Heart right ventricle (tissue), 16 donors: Measurements from ENCODE around the gene EFCAB14. TPM values are rescaled to one million over a fixed set of nuclear protein-coding genes. Genes with fewer than 3 reads are reported as not detected.
A peak's percentile ranks its signal among the peaks of the same experiment; 100 is the strongest.
"Not testable (repeated sequence)": the region's sequence is repeated elsewhere in the genome, so short reads cannot be mapped to it uniquely, and the experiment has no call there.

ENCODE experiments used
- ATAC-seq, 8 donors: fragments of 200-7000 bp; cut with Tn5 transposase; one replicate each; pipeline ENCODE4 v1.9.1; 2020; ENCODE audit warnings: mild to moderate bottlenecking in 8 of 8, moderate library complexity in 8 of 8, moderate number of reproducible peaks in 1 of 8
- DNase-seq, 2 donors: peaks; one replicate each; pipeline ENCODE4 v3.0.0-alpha.2; 2020
- H3K27ac ChIP-seq, 10 donors: fragments of 200-600 bp; sonication (generic) in 2 of 10; one replicate each; pipeline versions ENCODE4 v1.5.0 to v1.8.0; 2020 to 2022; ENCODE audit warnings: mild to moderate bottlenecking in 3 of 10
- H3K27me3 ChIP-seq, 7 donors: fragments of 200-600 bp; one replicate each; pipeline ENCODE4 v1.8.0; 2021 to 2022; ENCODE audit warnings: mild to moderate bottlenecking in 2 of 7
- H3K36me3 ChIP-seq, 9 donors: fragments of 200-600 bp; sonication (generic) in 1 of 9; one replicate each; pipeline versions ENCODE4 v1.5.0 to v1.8.0; 2020 to 2022; ENCODE audit warnings: mild to moderate bottlenecking in 2 of 9
- H3K4me1 ChIP-seq, 9 donors: fragments of 200-600 bp; sonication (generic) in 1 of 9; one replicate each; pipeline versions ENCODE4 v1.5.0 to v1.8.0; 2020 to 2022; ENCODE audit warnings: mild to moderate bottlenecking in 4 of 9
- H3K4me3 ChIP-seq, 10 donors: fragments of 200-600 bp; sonication (generic) in 2 of 10; one replicate each; pipeline versions ENCODE4 v1.5.0 to v1.8.0; 2020 to 2022; ENCODE audit warnings: mild to moderate bottlenecking in 7 of 10, moderate library complexity in 2 of 10
- H3K9me3 ChIP-seq, 11 donors: fragments of 200-600 bp in 10 of 11; sonication (generic) in 2 of 11; one replicate each; pipeline versions ENCODE4 v1.5.0 to v1.8.0; 2013 to 2022; ENCODE audit warnings: mild to moderate bottlenecking in 2 of 11, control low read depth in 1 of 11, moderate library complexity in 1 of 11
- CTCF ChIP-seq, 9 donors: fragments of 200-600 bp; sonication (generic) in 2 of 9; IDR thresholded peaks; one replicate each; pipeline versions ENCODE4 v1.5.0 to v1.8.0; 2021 to 2022; ENCODE audit warnings: antibody characterized with exemption in 9 of 9, mild to moderate bottlenecking in 5 of 9, moderate library complexity in 1 of 9
- WGBS, 2 donors: extraction: QIAGEN DNeasy Blood & Tissue Kit; methylation state at CpG; one replicate each; pipeline ENCODE4 v1.1.7; 2013; ENCODE audit warnings: inconsistent platforms in 1 of 2; 5-methylcytosine and 5-hydroxymethylcytosine counted together
- intact Hi-C, 10 donors: fragments of 100-400 bp; cut with DNase I; formaldehyde crosslinking; loops; one replicate each; pipeline versions ENCODE4 v1.11.1 to v1.14.2; 2022
- polyA plus RNA-seq, 2 donors: library from polyadenylated mRNA; stranded (reverse); fragments of 200-250 nt; gene quantifications; one replicate each; pipeline ENCODE4 v1.2.3, GENCODE V29; 2013
- total RNA-seq, 10 donors: library from RNA; stranded (reverse); fragmentation: NEBNext Ultra II Directional in 3 of 10; extraction: Animal tissue kit (Norgen Biotek cat#: 25700) in 3 of 10; gene quantifications; one replicate each; pipeline versions ENCODE4 v1.2.1 to v1.2.4, GENCODE V29; 2021 to 2023
- donor health status: Arrhythmogenic right ventricular cardiomyopathy.
- donor health status: ischemic (EF 13 %, LVEDD 7.1; RV severe dilation, severe dysfunction).
- donor health status: healthy with polysubstance abuse.
- donor health status: DM: no; HTN: yes; CAD: no.
- donor health status: DM: no; HTN: no; CAD: no.
- donor health status: ischemic (EF 25% LVEDD 6.9; RV normal size, moderate dysfunction).
- donor health status: ischemic (EF 25% LVEDD 5.7; RV mildly dilated, moderate dysfunction).
- donor health status: healthy.
- donor health status: DM: yes; HTN: yes; CAD: no.
- donor health status: Ischemic cardiomyopathy.
- donor health status: ischemic (EF 35%, LVEDD 5.7; RV mildly dilated, moderate dysfunction).
- donor health status: nonischemic (EF 11% LVEDD 7.7; RV severe dilation, severe dysfunction).
- donor health status: DM: yes; HTN: yes; CAD: no.
- donor health status: PGD.
- donor health status: ischemic (EF 29% LVEDD 5.4; RV normal size, mild dysfunction).
- donor health status: nonischemic (EF 23%, LVEDD 6.1; RV moderate dilation, normal function).

EFCAB14 gene
- total and polyA plus RNA-seq, 12 donors = 11.0 to 74.5 (median 59.9) TPM

GRCh38 chr1:46697053-46697452 is 21.9 kb downstream of the EFCAB14 start:
- ATAC-seq = no peak

GRCh38 chr1:46694676-46695075 is 24.2 kb downstream of the EFCAB14 start:
- H3K36me3 ChIP-seq = peaks cover 0 to 92% (median 28%) of the 10 kb centered on the region in 9 donors
- peaks cover 0 to 24% (median 18%) of the 10 kb centered on the region in 9 donors for H3K4me1 ChIP-seq
- H3K9me3 ChIP-seq, H3K27me3 ChIP-seq, DNase-seq, ATAC-seq, H3K4me3 ChIP-seq, H3K27ac ChIP-seq, intact Hi-C loops: not testable (repeated sequence)
- WGBS, 2 donors = 96 to 97% methylated on average over 4 of the region's 4 CpGs

More at GRCh38 chr1:46697053-46697452, 21.9 kb downstream of the EFCAB14 start:
- peaks cover 0 to 91% (median 14%) of the 10 kb centered on the region in 9 donors for H3K36me3 ChIP-seq
- H3K27me3 ChIP-seq = no peaks in the 10 kb centered on the region
- H3K9me3 ChIP-seq = no peaks in the 10 kb centered on the region
- no peak for TF ChIP-seq CTCF (IDR thresholded peaks at IDR 0.05)
- intact Hi-C loops = no loop called here
- peaks cover 0 to 23% (median 13%) of the 10 kb centered on the region in 9 donors for H3K4me1 ChIP-seq
- no peak overlapping the region for H3K4me3 ChIP-seq
- no peak for DNase-seq
- 97 to 99% methylated on average over 2 of the region's 2 CpGs for WGBS, 2 donors
- no peak overlapping the region for H3K27ac ChIP-seq

GRCh38 chr1:46692811-46693770 is 25.8 kb downstream of the EFCAB14 start:
- Histone ChIP-seq H3K9me3 (no peaks in the 10 kb centered on the region), H3K36me3 (peaks cover 0 to 92% (median 28%) of the 10 kb centered on the region in 9 donors), H3K27me3 (no peaks in the 10 kb centered on the region), H3K27ac (peak overlapping the region in 2 of 10 donors; percentile 23 to 30), H3K4me1 (peaks cover 0 to 29% (median 18%) of the 10 kb centered on the region in 9 donors), H3K4me3 (no peak overlapping the region)
- intact Hi-C loops = no loop called here
- no peak for TF ChIP-seq CTCF (IDR thresholded peaks at IDR 0.05)
- WGBS, 2 donors = 21 to 48% methylated on average over 3 of the region's 3 CpGs
- DNase-seq = no peak
- ATAC-seq = peak in 3 of 8 donors; percentile 43 to 65 (median 55)

GRCh38 chr1:46691997-46692790 is 26.7 kb downstream of the EFCAB14 start:
- intact Hi-C loops = loop anchor here in 1 of 10 donors (2.0 kb wide), 1 partner anchor 25 kb away; no protein-coding TSS in a partner anchor
- H3K9me3 ChIP-seq = no peaks in the 10 kb centered on the region
- DNase-seq (peak in 1 of 2 donors; percentile 33), ATAC-seq (peak in 1 of 8 donors; percentile 47)
- 52 to 59% methylated on average over 6 of the region's 6 CpGs for WGBS, 2 donors
- peak in 1 of 9 donors; percentile 11 for TF ChIP-seq CTCF (IDR thresholded peaks at IDR 0.05)
- no peak overlapping the region for H3K4me3 ChIP-seq
- H3K27ac ChIP-seq = peak overlapping the region in 1 of 10 donors; percentile 23
- H3K27me3 ChIP-seq = no peaks in the 10 kb centered on the region
- H3K4me1 ChIP-seq = peaks cover 0 to 38% (median 27%) of the 10 kb centered on the region in 9 donors
- H3K36me3 ChIP-seq = peaks cover 0 to 92% (median 28%) of the 10 kb centered on the region in 9 donors
